ENCODE data around the gene LDLRAD3. TPM values are rescaled to one million over a fixed set of nuclear protein-coding genes. Genes with fewer than 3 reads are reported as not detected.

LDLRAD3 gene
- polyA plus RNA-seq, 1 donor (not counting 4 experiments of a cell fraction or from before 2014, with no cell fraction given) = 13.1 TPM

DNA sequence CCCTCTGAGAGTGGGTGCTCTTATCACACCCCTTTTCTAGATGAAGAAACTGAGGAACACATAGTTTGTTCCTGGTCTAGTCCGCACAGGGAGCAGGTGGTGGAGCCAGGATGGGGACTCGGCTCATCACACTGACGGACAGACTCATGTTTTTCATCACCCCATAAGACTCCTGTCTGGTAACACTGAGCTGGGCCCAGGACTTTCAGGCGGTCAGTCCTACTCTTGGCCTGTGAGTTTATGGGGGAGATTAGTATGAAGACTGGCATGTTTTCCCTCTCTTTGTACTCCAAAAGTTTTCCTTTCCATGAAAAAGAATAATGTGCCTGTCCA, 160.8 kb downstream of the LDLRAD3 start:
- H2AFZ ChIP-seq (ENCODE audit: control insufficient read depth, low read length) = no peak overlapping the region
- dilution Hi-C loops (cut with MboI; ENCODE audit: extremely low pct_ligation_motif_present, low sequenced_read_pairs) = no loop called here
- no peak for FAIRE-seq
- H3K4me3 ChIP-seq (ENCODE audit: control insufficient read depth in 2 of 3, extremely low read depth in 1 of 3, insufficient read depth in 2 of 3, low read depth in 1 of 3, low read length in 3 of 3) = no peak overlapping the region
- no peak for DNase-seq (ENCODE audit: low read depth, low spot score)
- H4K20me1 ChIP-seq (ENCODE audit: control insufficient read depth, extremely low read depth, insufficient read depth, low read length) = no peaks in the 10 kb centered on the region
- no peaks in the 10 kb centered on the region for H3K9me3 ChIP-seq (ENCODE audit: control insufficient read depth, low read depth, low read length)
- no peaks in the 10 kb centered on the region for H3K4me1 ChIP-seq (ENCODE audit: control insufficient read depth, extremely low read depth, insufficient read depth, low read length)
- no peaks in the 10 kb centered on the region for H3K9me1 ChIP-seq (ENCODE audit: control insufficient read depth, extremely low read depth, insufficient read depth, low read length)
- TF ChIP-seq, protein P1, sequence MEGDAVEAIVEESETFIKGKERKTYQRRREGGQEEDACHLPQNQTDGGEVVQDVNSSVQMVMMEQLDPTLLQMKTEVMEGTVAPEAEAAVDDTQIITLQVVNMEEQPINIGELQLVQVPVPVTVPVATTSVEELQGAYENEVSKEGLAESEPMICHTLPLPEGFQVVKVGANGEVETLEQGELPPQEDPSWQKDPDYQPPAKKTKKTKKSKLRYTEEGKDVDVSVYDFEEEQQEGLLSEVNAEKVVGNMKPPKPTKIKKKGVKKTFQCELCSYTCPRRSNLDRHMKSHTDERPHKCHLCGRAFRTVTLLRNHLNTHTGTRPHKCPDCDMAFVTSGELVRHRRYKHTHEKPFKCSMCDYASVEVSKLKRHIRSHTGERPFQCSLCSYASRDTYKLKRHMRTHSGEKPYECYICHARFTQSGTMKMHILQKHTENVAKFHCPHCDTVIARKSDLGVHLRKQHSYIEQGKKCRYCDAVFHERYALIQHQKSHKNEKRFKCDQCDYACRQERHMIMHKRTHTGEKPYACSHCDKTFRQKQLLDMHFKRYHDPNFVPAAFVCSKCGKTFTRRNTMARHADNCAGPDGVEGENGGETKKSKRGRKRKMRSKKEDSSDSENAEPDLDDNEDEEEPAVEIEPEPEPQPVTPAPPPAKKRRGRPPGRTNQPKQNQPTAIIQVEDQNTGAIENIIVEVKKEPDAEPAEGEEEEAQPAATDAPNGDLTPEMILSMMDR (optimal IDR thresholded peaks at IDR 0.05 in 1 of 3, IDR thresholded peaks at IDR 0.05 in 1 of 3, conservative IDR thresholded peaks at IDR 0.05 in 1 of 3; ENCODE audit: extremely low read depth in 1 of 3, insufficient read depth in 2 of 3, low read length in 3 of 3) = no peak
- H3K27ac ChIP-seq (ENCODE audit: control insufficient read depth, insufficient read depth, low read length) = no peak overlapping the region
- H3K4me2 ChIP-seq (ENCODE audit: control insufficient read depth, extremely low read depth, insufficient read depth, low read depth, low read length) = no peak overlapping the region
- H3K79me2 ChIP-seq (ENCODE audit: control insufficient read depth, insufficient read depth, low read length) = no peaks in the 10 kb centered on the region
- H3K36me3 ChIP-seq (ENCODE audit: control insufficient read depth in 2 of 2, extremely low read depth in 1 of 2, insufficient read depth in 2 of 2, low read length in 2 of 2) = peaks cover 6 to 8% of the 10 kb centered on the region in 2 experiments
- no peak overlapping the region for H3K9ac ChIP-seq (ENCODE audit: control insufficient read depth, extremely low read depth, insufficient read depth, low read length)
- H3K27me3 ChIP-seq (ENCODE audit: control insufficient read depth, extremely low read depth, insufficient read depth, low read length) = no peaks in the 10 kb centered on the region

- H3K9me3 ChIP-seq (ENCODE audit: control insufficient read depth, low read depth, low read length) = no peaks in the 10 kb centered on the region
- no peaks in the 10 kb centered on the region for H3K27me3 ChIP-seq (ENCODE audit: control insufficient read depth, extremely low read depth, insufficient read depth, low read length)
- FAIRE-seq (no peak), DNase-seq (ENCODE audit: low read depth, low spot score) (no peak)
- no peak for TF ChIP-seq EZH2 (IDR thresholded peaks at IDR 0.05; ENCODE audit: low read length)
- TF ChIP-seq, protein P1 (optimal IDR thresholded peaks at IDR 0.05 in 1 of 3, IDR thresholded peaks at IDR 0.05 in 1 of 3, conservative IDR thresholded peaks at IDR 0.05 in 1 of 3; ENCODE audit: extremely low read depth in 1 of 3, insufficient read depth in 2 of 3, low read length in 3 of 3) = no peak
- H3K4me3 ChIP-seq (ENCODE audit: control insufficient read depth in 2 of 3, extremely low read depth in 1 of 3, insufficient read depth in 2 of 3, low read depth in 1 of 3, low read length in 3 of 3) = no peak overlapping the region
- no peak overlapping the region for H2AFZ ChIP-seq (ENCODE audit: control insufficient read depth, low read length)
- H3K9ac ChIP-seq (ENCODE audit: control insufficient read depth, extremely low read depth, insufficient read depth, low read length) = no peak overlapping the region
- H4K20me1 ChIP-seq (ENCODE audit: control insufficient read depth, extremely low read depth, insufficient read depth, low read length) = no peaks in the 10 kb centered on the region
- no peak overlapping the region for H3K4me2 ChIP-seq (ENCODE audit: control insufficient read depth, extremely low read depth, insufficient read depth, low read depth, low read length)
- no peaks in the 10 kb centered on the region for H3K4me1 ChIP-seq (ENCODE audit: control insufficient read depth, extremely low read depth, insufficient read depth, low read length)
- H3K9me1 ChIP-seq (ENCODE audit: control insufficient read depth, extremely low read depth, insufficient read depth, low read length) = no peaks in the 10 kb centered on the region
- H3K36me3 ChIP-seq (ENCODE audit: control insufficient read depth in 2 of 2, extremely low read depth in 1 of 2, insufficient read depth in 2 of 2, low read length in 2 of 2) = peaks cover 0 to 6% of the 10 kb centered on the region in 2 experiments
- H3K79me2 ChIP-seq (ENCODE audit: control insufficient read depth, insufficient read depth, low read length) = no peaks in the 10 kb centered on the region
- dilution Hi-C loops (cut with MboI; ENCODE audit: extremely low pct_ligation_motif_present, low sequenced_read_pairs) = no loop called here
- H3K27ac ChIP-seq (ENCODE audit: control insufficient read depth, insufficient read depth, low read length) = no peak overlapping the region
These were observed 162.1 kb downstream of the LDLRAD3 start for GRCh38 chr11:36105743-36106581.

All from keratinocyte (primary cell).